GM12874 (cell line): ENCODE results near the gene OLA1.

Source experiments
- CTCF ChIP-seq: IDR thresholded peaks from 2 replicates; pipeline ENCODE4 v1.5.1; 2011; ENCODE audit warnings: low read depth, mild to moderate bottlenecking, control low read depth, low read length, moderate library complexity; ENCODE audit not compliant: insufficient read depth

The OLA1 gene

DNA sequence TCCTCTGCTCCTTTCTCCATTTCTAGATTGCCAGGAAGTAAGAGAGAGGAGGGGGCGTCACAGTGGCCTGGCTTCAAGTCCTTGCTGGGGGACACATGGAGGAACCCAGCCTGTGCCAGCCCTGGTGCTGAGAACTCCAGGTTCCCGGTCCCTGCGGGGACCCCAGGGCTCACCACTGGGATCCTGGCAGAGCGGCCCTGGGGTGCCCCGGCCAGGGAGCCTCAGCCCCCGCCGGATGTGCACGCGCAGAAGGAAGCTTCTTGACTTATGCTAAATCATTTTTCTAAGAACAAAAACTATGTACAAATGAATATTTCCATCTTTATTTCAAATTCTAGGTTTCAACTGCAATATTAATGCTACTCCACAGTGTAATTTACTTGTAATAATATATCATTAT is 200.6 kb downstream of the OLA1 start:
- TF ChIP-seq CTCF: no peak

- TF ChIP-seq CTCF: no peak
Observed at GRCh38 chr2:174046172-174046571, 202.2 kb downstream of the OLA1 start.

DNA sequence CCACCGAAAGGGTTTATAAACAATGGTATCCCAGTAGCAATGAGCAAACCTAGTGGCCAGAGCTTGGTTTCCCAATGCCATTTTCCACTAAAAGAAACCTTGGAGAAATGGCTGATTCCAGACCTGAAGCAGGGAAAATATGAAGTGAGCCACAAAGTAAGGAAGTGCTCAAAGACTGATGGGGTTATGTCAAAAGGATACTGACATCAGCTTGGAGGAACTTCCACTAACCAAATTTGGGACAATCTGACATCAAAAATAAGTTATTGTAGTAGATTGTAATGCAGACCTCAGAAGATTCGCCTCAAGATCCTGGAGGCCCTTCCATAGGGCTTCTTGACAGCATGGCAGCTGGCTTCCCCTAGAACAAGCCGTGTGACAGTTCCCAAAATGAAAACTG is 203.8 kb downstream of the OLA1 start:
- no peak for TF ChIP-seq CTCF

DNA sequence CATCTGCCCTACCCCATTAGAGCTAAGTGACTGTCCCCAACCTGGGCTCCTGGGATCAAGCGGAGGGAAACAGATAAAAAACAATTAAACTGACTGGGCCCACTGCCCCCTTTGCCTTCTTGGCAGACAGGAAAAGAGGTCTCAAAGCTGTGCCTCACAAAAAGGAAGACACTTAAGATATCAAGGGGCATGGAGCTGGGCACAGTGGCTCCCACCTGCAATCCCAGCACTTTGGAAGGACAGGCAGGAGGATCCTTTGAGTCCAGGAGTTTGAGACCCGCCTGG is 208.0 kb downstream of the OLA1 start:
- no peak for TF ChIP-seq CTCF

- TF ChIP-seq CTCF: peak; percentile 78
Observed at GRCh38 chr2:174039551-174040416, 208.5 kb downstream of the OLA1 start.

DNA sequence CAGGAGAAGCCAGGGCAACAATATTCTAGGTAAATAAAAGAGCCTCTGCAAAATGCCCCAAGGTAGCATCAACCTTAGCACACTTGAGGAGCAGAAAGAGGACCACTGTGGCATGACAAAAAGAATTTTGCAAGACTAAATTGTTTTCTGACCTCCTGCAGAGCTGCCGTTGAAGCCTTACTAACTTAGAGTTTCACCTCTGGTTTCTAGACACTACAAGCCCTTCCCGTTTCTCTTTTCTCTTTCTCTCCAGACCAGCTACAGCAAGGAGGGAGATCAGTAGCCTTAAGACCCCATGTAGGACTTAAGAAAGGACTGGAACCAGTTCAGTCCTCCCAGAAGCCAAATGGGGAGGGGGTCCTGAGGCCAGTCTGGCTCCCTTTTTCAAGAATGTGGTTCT is 209.9 kb downstream of the OLA1 start:
- no peak for TF ChIP-seq CTCF

DNA sequence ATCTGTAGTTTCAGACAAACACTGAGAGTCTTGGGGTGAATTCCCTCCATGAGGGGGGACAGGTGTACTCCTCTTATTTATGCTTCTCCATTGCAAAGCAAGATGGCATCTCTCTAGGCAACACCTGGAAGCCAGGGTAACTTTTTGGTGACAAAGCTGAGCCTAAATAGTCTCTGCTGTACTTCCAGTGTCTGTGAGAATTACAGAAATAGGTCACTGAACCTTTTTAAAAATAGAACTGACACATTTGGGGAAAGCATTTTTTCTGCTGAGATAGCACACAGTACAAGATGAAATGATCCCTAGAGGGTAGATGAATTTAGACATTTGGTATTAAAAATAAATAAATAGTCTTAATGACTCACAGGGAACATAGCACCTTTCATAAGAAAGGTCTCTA is 211.5 kb downstream of the OLA1 start:
- no peak for TF ChIP-seq CTCF
